T-helper 22 cell (primary cell): ENCODE results near the gene CDC42SE2.
A peak's percentile ranks its signal among the peaks of the same experiment; 100 is the strongest.
"Not testable (repeated sequence)": the region's sequence is repeated elsewhere in the genome, so short reads cannot be mapped to it uniquely, and the experiment has no call there.

Experiments
- DNase-seq: peaks from one replicate; pipeline ENCODE4 v3.0.0-alpha.2; 2020; ENCODE audit warnings: low read depth

Gene CDC42SE2

GRCh38 chr5:131389869-131390265 is 126.0 kb downstream of the CDC42SE2 start:
- DNase-seq: no peak

- DNase-seq: no peak
Measured at GRCh38 chr5:131392466-131393095, 128.7 kb downstream of the CDC42SE2 start.

- no peak for DNase-seq
Measured at GRCh38 chr5:131393498-131393968, 129.7 kb downstream of the CDC42SE2 start.

- DNase-seq: peak; percentile 42
Measured at GRCh38 chr5:131394128-131394527, 130.3 kb downstream of the CDC42SE2 start.

GRCh38 chr5:131396015-131396414 is 132.2 kb downstream of the CDC42SE2 start:
- DNase-seq: no peak

GRCh38 chr5:131396630-131397273 is 132.9 kb downstream of the CDC42SE2 start:
- no peak for DNase-seq

- DNase-seq: not testable (repeated sequence)
Measured at GRCh38 chr5:131399007-131399406, 135.2 kb downstream of the CDC42SE2 start.

GRCh38 chr5:131400585-131400984 is 136.7 kb downstream of the CDC42SE2 start:
- DNase-seq: no peak

- no peak for DNase-seq
Measured at GRCh38 chr5:131405674-131406073, 141.8 kb downstream of the CDC42SE2 start.

- no peak for DNase-seq
Measured at GRCh38 chr5:131406076-131406475, 142.2 kb downstream of the CDC42SE2 start.

- no peak for DNase-seq
Measured at GRCh38 chr5:131406975-131407638, 143.3 kb downstream of the CDC42SE2 start.

- no peak for DNase-seq
Measured at GRCh38 chr5:131413605-131414559, 150.0 kb downstream of the CDC42SE2 start.

GRCh38 chr5:131416729-131417128 is 152.9 kb downstream of the CDC42SE2 start:
- DNase-seq: no peak

GRCh38 chr5:131417240-131417869 is 153.5 kb downstream of the CDC42SE2 start:
- DNase-seq: peak; percentile 54

- DNase-seq: no peak
Measured at GRCh38 chr5:131418846-131419245, 155.0 kb downstream of the CDC42SE2 start.

- DNase-seq: no peak
Measured at GRCh38 chr5:131419877-131420276, 156.0 kb downstream of the CDC42SE2 start.

- DNase-seq: no peak
Measured at GRCh38 chr5:131423056-131423455, 159.2 kb downstream of the CDC42SE2 start.

- no peak for DNase-seq
Measured at GRCh38 chr5:131426011-131426410, 162.2 kb downstream of the CDC42SE2 start.

- no peak for DNase-seq
Measured at GRCh38 chr5:131430794-131431193, 166.9 kb downstream of the CDC42SE2 start.

- no peak for DNase-seq
Measured at GRCh38 chr5:131431794-131432193, 167.9 kb downstream of the CDC42SE2 start.

GRCh38 chr5:131433109-131433508 is 169.3 kb downstream of the CDC42SE2 start:
- DNase-seq: no peak

GRCh38 chr5:131436081-131436480 is 172.2 kb downstream of the CDC42SE2 start:
- DNase-seq: no peak
